Measurements from ENCODE around the gene CEP57L1.

DNA sequence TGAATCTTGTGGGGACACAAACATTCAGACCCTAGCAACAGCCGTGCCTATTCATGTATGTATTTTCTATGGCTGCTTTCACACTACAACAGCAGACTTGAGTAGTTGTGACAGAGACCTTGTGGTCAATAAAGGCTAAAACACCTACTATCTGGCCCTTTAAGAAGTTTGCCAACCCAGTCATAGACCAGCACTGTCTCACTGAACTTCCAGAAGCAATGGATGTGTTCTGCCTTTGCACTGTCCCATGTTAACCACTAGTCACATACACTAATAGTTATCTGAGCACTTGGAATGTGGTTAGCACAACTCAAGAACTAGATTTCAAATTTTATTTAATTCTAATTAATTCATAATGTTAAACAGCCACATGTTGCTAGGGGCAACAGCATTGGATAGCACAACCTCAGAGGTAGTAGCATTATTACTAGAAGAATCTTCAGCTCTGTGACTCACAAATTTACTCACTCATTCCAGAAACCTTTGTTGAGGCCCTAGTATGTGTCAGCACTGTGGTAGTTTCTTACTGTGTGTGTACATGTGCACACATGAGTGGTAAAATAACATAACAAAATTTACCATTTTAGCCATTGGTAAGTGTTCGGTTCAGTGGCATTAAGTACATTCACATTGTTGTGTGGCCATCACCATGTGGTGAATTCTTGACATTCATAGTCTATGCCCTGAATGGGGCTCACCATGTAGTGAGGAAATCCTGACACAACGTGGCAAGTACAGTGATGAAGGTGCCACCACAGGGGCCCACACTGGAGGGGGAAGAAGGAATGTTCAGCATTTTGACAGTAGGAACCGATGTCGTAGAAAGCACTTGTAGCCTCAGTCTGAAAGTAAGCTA is 107.3 kb downstream of the CEP57L1 start:
- TF ChIP-seq, protein P1, sequence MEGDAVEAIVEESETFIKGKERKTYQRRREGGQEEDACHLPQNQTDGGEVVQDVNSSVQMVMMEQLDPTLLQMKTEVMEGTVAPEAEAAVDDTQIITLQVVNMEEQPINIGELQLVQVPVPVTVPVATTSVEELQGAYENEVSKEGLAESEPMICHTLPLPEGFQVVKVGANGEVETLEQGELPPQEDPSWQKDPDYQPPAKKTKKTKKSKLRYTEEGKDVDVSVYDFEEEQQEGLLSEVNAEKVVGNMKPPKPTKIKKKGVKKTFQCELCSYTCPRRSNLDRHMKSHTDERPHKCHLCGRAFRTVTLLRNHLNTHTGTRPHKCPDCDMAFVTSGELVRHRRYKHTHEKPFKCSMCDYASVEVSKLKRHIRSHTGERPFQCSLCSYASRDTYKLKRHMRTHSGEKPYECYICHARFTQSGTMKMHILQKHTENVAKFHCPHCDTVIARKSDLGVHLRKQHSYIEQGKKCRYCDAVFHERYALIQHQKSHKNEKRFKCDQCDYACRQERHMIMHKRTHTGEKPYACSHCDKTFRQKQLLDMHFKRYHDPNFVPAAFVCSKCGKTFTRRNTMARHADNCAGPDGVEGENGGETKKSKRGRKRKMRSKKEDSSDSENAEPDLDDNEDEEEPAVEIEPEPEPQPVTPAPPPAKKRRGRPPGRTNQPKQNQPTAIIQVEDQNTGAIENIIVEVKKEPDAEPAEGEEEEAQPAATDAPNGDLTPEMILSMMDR (conservative IDR thresholded peaks at IDR 0.05; ENCODE audit: low read depth in 2 of 2) = no peak
- TF ChIP-seq POLR2AphosphoS5 (IDR thresholded peaks at IDR 0.05; ENCODE audit: low read depth) (no peak), EZH2 (IDR thresholded peaks at IDR 0.05; ENCODE audit: low read depth, unreplicated experiment) (no peak), CREB1 (CRISPR knock-in tag; IDR thresholded peaks at IDR 0.05; ENCODE audit: low read depth) (no peak), EZH2phosphoT487 (IDR thresholded peaks at IDR 0.05; ENCODE audit: unreplicated experiment) (no peak), JUNB (IDR thresholded peaks at IDR 0.05; ENCODE audit: unreplicated experiment) (no peak), NANOG (IDR thresholded peaks at IDR 0.05; ENCODE audit: borderline replicate concordance) (no peak), ZNF114 (CRISPR knock-in tag; IDR thresholded peaks at IDR 0.05) (no peak), ZNF331 (CRISPR knock-in tag; IDR thresholded peaks at IDR 0.05; ENCODE audit: low read depth) (no peak), STAT1 (IDR thresholded peaks at IDR 0.05; ENCODE audit: unreplicated experiment) (no peak)
- TF ChIP-seq, protein P2, sequence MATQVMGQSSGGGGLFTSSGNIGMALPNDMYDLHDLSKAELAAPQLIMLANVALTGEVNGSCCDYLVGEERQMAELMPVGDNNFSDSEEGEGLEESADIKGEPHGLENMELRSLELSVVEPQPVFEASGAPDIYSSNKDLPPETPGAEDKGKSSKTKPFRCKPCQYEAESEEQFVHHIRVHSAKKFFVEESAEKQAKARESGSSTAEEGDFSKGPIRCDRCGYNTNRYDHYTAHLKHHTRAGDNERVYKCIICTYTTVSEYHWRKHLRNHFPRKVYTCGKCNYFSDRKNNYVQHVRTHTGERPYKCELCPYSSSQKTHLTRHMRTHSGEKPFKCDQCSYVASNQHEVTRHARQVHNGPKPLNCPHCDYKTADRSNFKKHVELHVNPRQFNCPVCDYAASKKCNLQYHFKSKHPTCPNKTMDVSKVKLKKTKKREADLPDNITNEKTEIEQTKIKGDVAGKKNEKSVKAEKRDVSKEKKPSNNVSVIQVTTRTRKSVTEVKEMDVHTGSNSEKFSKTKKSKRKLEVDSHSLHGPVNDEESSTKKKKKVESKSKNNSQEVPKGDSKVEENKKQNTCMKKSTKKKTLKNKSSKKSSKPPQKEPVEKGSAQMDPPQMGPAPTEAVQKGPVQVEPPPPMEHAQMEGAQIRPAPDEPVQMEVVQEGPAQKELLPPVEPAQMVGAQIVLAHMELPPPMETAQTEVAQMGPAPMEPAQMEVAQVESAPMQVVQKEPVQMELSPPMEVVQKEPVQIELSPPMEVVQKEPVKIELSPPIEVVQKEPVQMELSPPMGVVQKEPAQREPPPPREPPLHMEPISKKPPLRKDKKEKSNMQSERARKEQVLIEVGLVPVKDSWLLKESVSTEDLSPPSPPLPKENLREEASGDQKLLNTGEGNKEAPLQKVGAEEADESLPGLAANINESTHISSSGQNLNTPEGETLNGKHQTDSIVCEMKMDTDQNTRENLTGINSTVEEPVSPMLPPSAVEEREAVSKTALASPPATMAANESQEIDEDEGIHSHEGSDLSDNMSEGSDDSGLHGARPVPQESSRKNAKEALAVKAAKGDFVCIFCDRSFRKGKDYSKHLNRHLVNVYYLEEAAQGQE (IDR thresholded peaks at IDR 0.05; ENCODE audit: unreplicated experiment) = no peak
- TF ChIP-seq, protein P3, sequence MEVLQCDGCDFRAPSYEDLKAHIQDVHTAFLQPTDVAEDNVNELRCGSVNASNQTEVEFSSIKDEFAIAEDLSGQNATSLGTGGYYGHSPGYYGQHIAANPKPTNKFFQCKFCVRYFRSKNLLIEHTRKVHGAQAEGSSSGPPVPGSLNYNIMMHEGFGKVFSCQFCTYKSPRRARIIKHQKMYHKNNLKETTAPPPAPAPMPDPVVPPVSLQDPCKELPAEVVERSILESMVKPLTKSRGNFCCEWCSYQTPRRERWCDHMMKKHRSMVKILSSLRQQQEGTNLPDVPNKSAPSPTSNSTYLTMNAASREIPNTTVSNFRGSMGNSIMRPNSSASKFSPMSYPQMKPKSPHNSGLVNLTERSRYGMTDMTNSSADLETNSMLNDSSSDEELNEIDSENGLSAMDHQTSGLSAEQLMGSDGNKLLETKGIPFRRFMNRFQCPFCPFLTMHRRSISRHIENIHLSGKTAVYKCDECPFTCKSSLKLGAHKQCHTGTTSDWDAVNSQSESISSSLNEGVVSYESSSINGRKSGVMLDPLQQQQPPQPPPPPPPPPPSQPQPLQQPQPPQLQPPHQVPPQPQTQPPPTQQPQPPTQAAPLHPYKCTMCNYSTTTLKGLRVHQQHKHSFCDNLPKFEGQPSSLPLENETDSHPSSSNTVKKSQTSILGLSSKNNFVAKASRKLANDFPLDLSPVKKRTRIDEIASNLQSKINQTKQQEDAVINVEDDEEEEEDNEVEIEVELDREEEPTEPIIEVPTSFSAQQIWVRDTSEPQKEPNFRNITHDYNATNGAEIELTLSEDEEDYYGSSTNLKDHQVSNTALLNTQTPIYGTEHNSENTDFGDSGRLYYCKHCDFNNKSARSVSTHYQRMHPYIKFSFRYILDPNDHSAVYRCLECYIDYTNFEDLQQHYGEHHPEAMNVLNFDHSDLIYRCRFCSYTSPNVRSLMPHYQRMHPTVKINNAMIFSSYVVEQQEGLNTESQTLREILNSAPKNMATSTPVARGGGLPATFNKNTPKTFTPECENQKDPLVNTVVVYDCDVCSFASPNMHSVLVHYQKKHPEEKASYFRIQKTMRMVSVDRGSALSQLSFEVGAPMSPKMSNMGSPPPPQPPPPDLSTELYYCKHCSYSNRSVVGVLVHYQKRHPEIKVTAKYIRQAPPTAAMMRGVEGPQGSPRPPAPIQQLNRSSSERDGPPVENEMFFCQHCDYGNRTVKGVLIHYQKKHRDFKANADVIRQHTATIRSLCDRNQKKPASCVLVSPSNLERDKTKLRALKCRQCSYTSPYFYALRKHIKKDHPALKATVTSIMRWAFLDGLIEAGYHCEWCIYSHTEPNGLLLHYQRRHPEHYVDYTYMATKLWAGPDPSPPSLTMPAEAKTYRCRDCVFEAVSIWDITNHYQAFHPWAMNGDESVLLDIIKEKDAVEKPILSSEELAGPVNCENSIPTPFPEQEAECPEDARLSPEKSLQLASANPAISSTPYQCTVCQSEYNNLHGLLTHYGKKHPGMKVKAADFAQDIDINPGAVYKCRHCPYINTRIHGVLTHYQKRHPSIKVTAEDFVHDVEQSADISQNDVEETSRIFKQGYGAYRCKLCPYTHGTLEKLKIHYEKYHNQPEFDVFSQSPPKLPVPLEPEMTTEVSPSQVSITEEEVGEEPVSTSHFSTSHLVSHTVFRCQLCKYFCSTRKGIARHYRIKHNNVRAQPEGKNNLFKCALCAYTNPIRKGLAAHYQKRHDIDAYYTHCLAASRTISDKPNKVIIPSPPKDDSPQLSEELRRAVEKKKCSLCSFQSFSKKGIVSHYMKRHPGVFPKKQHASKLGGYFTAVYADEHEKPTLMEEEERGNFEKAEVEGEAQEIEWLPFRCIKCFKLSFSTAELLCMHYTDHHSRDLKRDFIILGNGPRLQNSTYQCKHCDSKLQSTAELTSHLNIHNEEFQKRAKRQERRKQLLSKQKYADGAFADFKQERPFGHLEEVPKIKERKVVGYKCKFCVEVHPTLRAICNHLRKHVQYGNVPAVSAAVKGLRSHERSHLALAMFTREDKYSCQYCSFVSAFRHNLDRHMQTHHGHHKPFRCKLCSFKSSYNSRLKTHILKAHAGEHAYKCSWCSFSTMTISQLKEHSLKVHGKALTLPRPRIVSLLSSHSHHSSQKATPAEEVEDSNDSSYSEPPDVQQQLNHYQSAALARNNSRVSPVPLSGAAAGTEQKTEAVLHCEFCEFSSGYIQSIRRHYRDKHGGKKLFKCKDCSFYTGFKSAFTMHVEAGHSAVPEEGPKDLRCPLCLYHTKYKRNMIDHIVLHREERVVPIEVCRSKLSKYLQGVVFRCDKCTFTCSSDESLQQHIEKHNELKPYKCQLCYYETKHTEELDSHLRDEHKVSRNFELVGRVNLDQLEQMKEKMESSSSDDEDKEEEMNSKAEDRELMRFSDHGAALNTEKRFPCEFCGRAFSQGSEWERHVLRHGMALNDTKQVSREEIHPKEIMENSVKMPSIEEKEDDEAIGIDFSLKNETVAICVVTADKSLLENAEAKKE (CRISPR knock-in tag; IDR thresholded peaks at IDR 0.05) = no peak
- TF ChIP-seq, protein P4, sequence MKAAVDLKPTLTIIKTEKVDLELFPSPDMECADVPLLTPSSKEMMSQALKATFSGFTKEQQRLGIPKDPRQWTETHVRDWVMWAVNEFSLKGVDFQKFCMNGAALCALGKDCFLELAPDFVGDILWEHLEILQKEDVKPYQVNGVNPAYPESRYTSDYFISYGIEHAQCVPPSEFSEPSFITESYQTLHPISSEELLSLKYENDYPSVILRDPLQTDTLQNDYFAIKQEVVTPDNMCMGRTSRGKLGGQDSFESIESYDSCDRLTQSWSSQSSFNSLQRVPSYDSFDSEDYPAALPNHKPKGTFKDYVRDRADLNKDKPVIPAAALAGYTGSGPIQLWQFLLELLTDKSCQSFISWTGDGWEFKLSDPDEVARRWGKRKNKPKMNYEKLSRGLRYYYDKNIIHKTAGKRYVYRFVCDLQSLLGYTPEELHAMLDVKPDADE (IDR thresholded peaks at IDR 0.05) = no peak

All from GM23338 (cell line).